Tibial nerve (tissue), 4 donors: Measurements from ENCODE around the gene XPO4. TPM values are rescaled to one million over a fixed set of nuclear protein-coding genes. Genes with fewer than 3 reads are reported as not detected.
A peak's percentile ranks its signal among the peaks of the same experiment; 100 is the strongest.

ENCODE experiments used
- DNase-seq, 2 donors: peaks; one replicate each; pipeline ENCODE4 v3.0.0-alpha.2; 2019; ENCODE audit warnings: low spot score in 2 of 2
- H3K27ac ChIP-seq, 4 donors: fragments of 200-600 bp; sonication (generic) in 3 of 4; one replicate each; pipeline ENCODE4 v1.5.1; 2017 to 2019; ENCODE audit warnings: mild to moderate bottlenecking in 1 of 4
- H3K27me3 ChIP-seq, 2 donors: fragments of 200-600 bp; sonication (generic) in 1 of 2; one replicate each; pipeline versions ENCODE4 v1.5.1 to v1.6.0; 2017 to 2019
- H3K36me3 ChIP-seq, 3 donors: fragments of 200-600 bp; sonication (generic); one replicate each; pipeline ENCODE4 v1.5.1; 2018 to 2019
- H3K4me1 ChIP-seq, 4 donors: fragments of 200-600 bp; sonication (generic) in 3 of 4; one replicate each; pipeline ENCODE4 v1.5.1; 2017 to 2019
- H3K4me3 ChIP-seq, 4 donors: fragments of 200-600 bp; sonication (generic) in 3 of 4; one replicate each; pipeline ENCODE4 v1.5.1; 2017 to 2019; ENCODE audit warnings: mild to moderate bottlenecking in 1 of 4, moderate library complexity in 1 of 4
- H3K9me3 ChIP-seq, 4 donors: fragments of 200-600 bp; sonication (generic) in 3 of 4; one replicate each; pipeline ENCODE4 v1.5.1; 2017 to 2019
- CTCF ChIP-seq, 5 experiments: fragments of 200-600 bp in 3 of 5; fragments of 450-650 bp in 2 of 5; sonication (generic) in 3 of 5; IDR thresholded peaks; one replicate each; pipeline ENCODE4 v1.5.1; 2016 to 2019; ENCODE audit warnings: antibody characterized with exemption in 5 of 5, mild to moderate bottlenecking in 3 of 5, moderate library complexity in 2 of 5
- EP300 ChIP-seq, 2 donors: sonication (generic); formaldehyde crosslinking; IDR thresholded peaks; one replicate each; pipeline ENCODE4 v1.6.1; 2017; ENCODE audit warnings: antibody characterized with exemption in 2 of 2, mild to moderate bottlenecking in 1 of 2
- POLR2A ChIP-seq, 2 donors: fragments of 450-650 bp; IDR thresholded peaks; one replicate each; pipeline ENCODE4 v1.6.1; 2017; ENCODE audit warnings: antibody characterized with exemption in 2 of 2, mild to moderate bottlenecking in 2 of 2, moderate library complexity in 2 of 2
- WGBS, 2 donors: methylation state at CpG; one replicate each; pipeline ENCODE4 v1.1.5; 2018; 5-methylcytosine and 5-hydroxymethylcytosine counted together
- total RNA-seq, 4 donors: library from RNA; depleted of rRNA; stranded (reverse); fragments of >200 nt; gene quantifications; one replicate each; pipeline ENCODE4 v1.1.0, GENCODE V29; 2016

The XPO4 gene
- total RNA-seq, 4 donors from 2014 or later: 15.3 to 28.8 (median 19.4) TPM

GRCh38 chr13:20904908-20905307 is 2.4 kb upstream of the XPO4 start:
- Histone ChIP-seq H3K4me1 (peaks cover 0 to 21% (median 4%) of the 10 kb centered on the region in 4 donors), H3K9me3 (no peaks in the 10 kb centered on the region), H3K36me3 (no peaks in the 10 kb centered on the region)

GRCh38 chr13:20903164-20903475 is 574 bp upstream of the XPO4 start:
- Histone ChIP-seq H3K27me3 (no peaks in the 10 kb centered on the region), H3K36me3 (no peaks in the 10 kb centered on the region), H3K27ac (peak overlapping the region; percentile 84 to 96 (median 90)), H3K4me1 (peaks cover 0 to 31% (median 4%) of the 10 kb centered on the region in 4 donors), H3K9me3 (no peaks in the 10 kb centered on the region), H3K4me3 (peak overlapping the region; percentile 67 to 89 (median 73))
- WGBS, 2 donors: 19 to 27% methylated on average over 14 of the region's 14 CpGs
- TF ChIP-seq CTCF (IDR thresholded peaks at IDR 0.05): no peak
- TF ChIP-seq POLR2A (IDR thresholded peaks at IDR 0.05): no peak
- TF ChIP-seq EP300 (IDR thresholded peaks at IDR 0.05): no peak
- DNase-seq: no peak

More at GRCh38 chr13:20904908-20905307, 2.4 kb upstream of the XPO4 start:
- Histone ChIP-seq H3K4me3 (no peak overlapping the region), H3K27me3 (no peaks in the 10 kb centered on the region), H3K27ac (no peak overlapping the region)
- TF ChIP-seq EP300 (IDR thresholded peaks at IDR 0.05): no peak
- no peak for DNase-seq

GRCh38 chr13:20901668-20902437 is 693 bp downstream of the XPO4 start:
- peak overlapping the region; percentile 67 to 89 (median 76) for H3K4me3 ChIP-seq
- H3K36me3 ChIP-seq: no peaks in the 10 kb centered on the region
- H3K4me1 ChIP-seq: peaks cover 0 to 31% (median 4%) of the 10 kb centered on the region in 4 donors
- TF ChIP-seq CTCF (IDR thresholded peaks at IDR 0.05): no peak
- TF ChIP-seq EP300 (IDR thresholded peaks at IDR 0.05): no peak
- no peak for TF ChIP-seq POLR2A (IDR thresholded peaks at IDR 0.05)
- H3K27ac ChIP-seq: peak overlapping the region; percentile 84 to 96 (median 90)
- no peaks in the 10 kb centered on the region for H3K27me3 ChIP-seq
- whole genome bisulfite sequencing, 2 donors: 3% methylated on average over 21 of the region's 21 CpGs
- no peaks in the 10 kb centered on the region for H3K9me3 ChIP-seq
- DNase-seq: no peak

- H3K4me3 ChIP-seq: no peak overlapping the region
- peaks cover 0 to 14% (median 0%) of the 10 kb centered on the region in 4 donors for H3K4me1 ChIP-seq
- H3K36me3 ChIP-seq: no peaks in the 10 kb centered on the region
- TF ChIP-seq CTCF (IDR thresholded peaks at IDR 0.05): no peak
- TF ChIP-seq POLR2A (IDR thresholded peaks at IDR 0.05): no peak
- TF ChIP-seq EP300 (IDR thresholded peaks at IDR 0.05): no peak
- H3K9me3 ChIP-seq: no peaks in the 10 kb centered on the region
- WGBS, 2 donors: 87 to 96% methylated on average over 2 of the region's 2 CpGs
- H3K27ac ChIP-seq: no peak overlapping the region
- H3K27me3 ChIP-seq: no peaks in the 10 kb centered on the region
- no peak for DNase-seq
Measured at GRCh38 chr13:20894245-20894644, 8.3 kb downstream of the XPO4 start.

- no peak overlapping the region for H3K27ac ChIP-seq
- H3K36me3 ChIP-seq: no peaks in the 10 kb centered on the region
- DNase-seq: no peak
- H3K9me3 ChIP-seq: no peaks in the 10 kb centered on the region
- WGBS, 2 donors: 87 to 90% methylated on average over 7 of the region's 7 CpGs
- H3K4me3 ChIP-seq: no peak overlapping the region
- peaks cover 0 to 9% (median 0%) of the 10 kb centered on the region in 4 donors for H3K4me1 ChIP-seq
- no peaks in the 10 kb centered on the region for H3K27me3 ChIP-seq
- TF ChIP-seq CTCF (IDR thresholded peaks at IDR 0.05): no peak
- TF ChIP-seq EP300 (IDR thresholded peaks at IDR 0.05): no peak
- no peak for TF ChIP-seq POLR2A (IDR thresholded peaks at IDR 0.05)
Measured at GRCh38 chr13:20891768-20892167, 10.8 kb downstream of the XPO4 start.
